IMR-90 (cell line): ENCODE results near the gene FAM110A. TPM values are rescaled to one million over a fixed set of nuclear protein-coding genes. Genes with fewer than 3 reads are reported as not detected.

Experiments
- ATAC-seq: fragments of 200-7000 bp; cut with Tn5 transposase; 2 replicates; pipeline ENCODE4 v1.9.1; 2020; ENCODE audit warnings: low read depth, mild to moderate bottlenecking, moderate library complexity
- BruUV-seq: library from RNA; stranded (reverse); fragments of 400-500 nt; replicated peaks from 2 replicates; lab custom pipeline; 2021; lab: Mats Ljungman, UMichigan
- CTCF ChIA-PET: fragments of 300-600 bp; formaldehyde crosslinking; extraction: SDS; loops from one replicate; lab custom pipeline; 2021; ENCODE audit warnings: antibody characterized with exemption; lab: Yijun Ruan, JAX
- POLR2A ChIA-PET: fragments of 300-600 bp; sonication (Branson Sonifier 250); formaldehyde crosslinking; loops from one replicate; lab custom pipeline; 2022; ENCODE audit warnings: antibody characterized with exemption; ENCODE audit not compliant: unreplicated experiment; lab: Charles Lee
- DNase-seq: peaks from one replicate; pipeline ENCODE4 v3.0.0; 2013
- H2AFZ ChIP-seq: replicated peaks from 2 replicates; pipeline ENCODE3; 2013; ENCODE audit warnings: low read length, mild to moderate bottlenecking; ENCODE audit not compliant: poor library complexity
- H2AK5ac ChIP-seq: 2 replicates; pipeline ENCODE4 v1.6.1; 2013; ENCODE audit warnings: low read depth, low read length, inconsistent platforms
- H2AK9ac ChIP-seq: replicated peaks from 2 replicates; pipeline ENCODE3; 2013; ENCODE audit warnings: mild to moderate bottlenecking, low read depth, low read length, moderate library complexity; ENCODE audit not compliant: poor library complexity
- H2BK120ac ChIP-seq: 2 replicates; pipeline ENCODE4 v1.6.1; 2013; ENCODE audit warnings: low read depth, low read length, inconsistent platforms
- H2BK15ac ChIP-seq: 3 replicates; pipeline ENCODE4 v1.6.1; 2013; ENCODE audit warnings: low read depth, low read length, inconsistent platforms
- H2BK20ac ChIP-seq: 2 replicates; pipeline ENCODE4 v1.6.1; 2013; ENCODE audit warnings: low read depth, mild to moderate bottlenecking, inconsistent platforms, low read length, moderate library complexity
- H2BK5ac ChIP-seq: 2 replicates; pipeline ENCODE4 v1.6.1; 2013; ENCODE audit warnings: mild to moderate bottlenecking, low read depth, low read length, inconsistent platforms; ENCODE audit not compliant: poor library complexity, severe bottlenecking
- H3K14ac ChIP-seq: replicated peaks from 2 replicates; pipeline ENCODE4 v1.6.1; 2013; ENCODE audit warnings: low read depth, low read length, inconsistent platforms
- H3K18ac ChIP-seq: 2 replicates; pipeline ENCODE4 v1.6.1; 2013; ENCODE audit warnings: low read depth, low read length, control low read depth
- H3K23ac ChIP-seq: 2 replicates; pipeline ENCODE4 v1.6.1; 2013; ENCODE audit warnings: low read depth, low read length, inconsistent platforms
- H3K27ac ChIP-seq: 2 replicates; pipeline ENCODE4 v1.5.1; 2013; ENCODE audit warnings: mild to moderate bottlenecking, control low read depth, low read length; ENCODE audit not compliant: insufficient read depth
- H3K27me3 ChIP-seq: 2 replicates; pipeline ENCODE4 v1.6.1; 2013; ENCODE audit warnings: low read length; ENCODE audit not compliant: control insufficient read depth, insufficient read depth
- H3K36me3 ChIP-seq: 2 replicates; pipeline ENCODE4 v1.6.1; 2013; ENCODE audit warnings: low read length, mixed read lengths; ENCODE audit not compliant: control insufficient read depth, insufficient read depth
- H3K4ac ChIP-seq: 2 replicates; pipeline ENCODE4 v1.6.1; 2013; ENCODE audit warnings: low read depth, low read length, inconsistent platforms
- H3K4me1 ChIP-seq: 2 replicates; pipeline ENCODE4 v1.6.1; 2013; ENCODE audit warnings: low read length, mixed read lengths; ENCODE audit not compliant: control insufficient read depth, insufficient read depth
- H3K4me2 ChIP-seq: 2 replicates; pipeline ENCODE4 v1.6.1; 2013; ENCODE audit warnings: low read depth, mild to moderate bottlenecking, control low read depth, low read length, moderate library complexity
- H3K4me3 ChIP-seq: 2 replicates; pipeline ENCODE4 v1.5.1; 2013; ENCODE audit warnings: low read depth, mild to moderate bottlenecking, control low read depth, low read length, moderate library complexity; ENCODE audit not compliant: insufficient read depth
- H3K56ac ChIP-seq: 2 replicates; pipeline ENCODE4 v1.6.1; 2013; ENCODE audit warnings: low read length, inconsistent platforms; ENCODE audit not compliant: insufficient read depth; ENCODE audit errors: extremely low read depth
- H3K79me1 ChIP-seq, 2 experiments: 2 replicates each; pipeline ENCODE4 v1.6.1; 2013; ENCODE audit warnings: low read length in 2 of 2, inconsistent platforms in 1 of 2, low read depth in 1 of 2
- H3K9ac ChIP-seq: 2 replicates; pipeline ENCODE4 v1.6.1; 2013; ENCODE audit warnings: low read depth, low read length, control low read depth
- H3K9me1 ChIP-seq: 2 replicates; pipeline ENCODE4 v1.6.1; 2013; ENCODE audit warnings: low read length, inconsistent platforms; ENCODE audit not compliant: insufficient read depth
- H3K9me3 ChIP-seq: 2 replicates; pipeline ENCODE4 v1.6.1; 2013; ENCODE audit warnings: low read length; ENCODE audit not compliant: control insufficient read depth, insufficient read depth
- H4K20me1 ChIP-seq: 2 replicates; pipeline ENCODE4 v1.6.1; 2013; ENCODE audit warnings: low read length, inconsistent platforms; ENCODE audit not compliant: insufficient read depth
- H4K5ac ChIP-seq: 2 replicates; pipeline ENCODE4 v1.6.1; 2013; ENCODE audit warnings: mild to moderate bottlenecking, low read depth, low read length, control low read depth
- H4K8ac ChIP-seq, 2 experiments: 2 replicates each; pipeline ENCODE4 v1.6.1; 2013; ENCODE audit warnings: low read depth in 2 of 2, low read length in 2 of 2, control low read depth in 1 of 2, inconsistent platforms in 1 of 2
- H4K91ac ChIP-seq: 2 replicates; pipeline ENCODE4 v1.6.1; 2013; ENCODE audit warnings: low read depth, low read length, inconsistent platforms; ENCODE audit not compliant: insufficient read depth
- BHLHE40 ChIP-seq: fragments of 150-350 bp; IDR thresholded peaks from 2 replicates; pipeline ENCODE4 v1.6.1; 2016; ENCODE audit warnings: mild to moderate bottlenecking, low read depth, low read length
- CEBPB ChIP-seq: IDR thresholded peaks from 2 replicates; pipeline ENCODE4 v1.6.1; 2012; ENCODE audit warnings: low read depth, low read length, improper control_type of control experiment
- CHD1 ChIP-seq: IDR thresholded peaks from 2 replicates; pipeline ENCODE4 v1.6.1; 2012; ENCODE audit warnings: low read depth, low read length, improper control_type of control experiment
- FOS ChIP-seq: fragments of 150-350 bp; IDR thresholded peaks from 2 replicates; pipeline ENCODE4 v1.6.1; 2016; ENCODE audit warnings: low read depth, low read length
- MAFK ChIP-seq: IDR thresholded peaks from 2 replicates; pipeline ENCODE4 v1.6.1; 2012; ENCODE audit warnings: low read depth, low read length, improper control_type of control experiment
- MAZ ChIP-seq: IDR thresholded peaks from 2 replicates; pipeline ENCODE4 v1.6.1; 2012; ENCODE audit warnings: low read depth, mild to moderate bottlenecking, low read length, improper control_type of control experiment, moderate library complexity, borderline replicate concordance
- MXI1 ChIP-seq: IDR thresholded peaks from 2 replicates; pipeline ENCODE4 v1.6.1; 2012; ENCODE audit warnings: low read depth, mild to moderate bottlenecking, low read length, moderate library complexity, borderline replicate concordance
- NFE2L2 ChIP-seq: fragments of 150-350 bp; IDR thresholded peaks from 2 replicates; pipeline ENCODE4 v1.6.1; 2016; ENCODE audit warnings: low read depth, mild to moderate bottlenecking, low read length
- POLR2A ChIP-seq: IDR thresholded peaks from 2 replicates; pipeline ENCODE4 v1.6.1; 2012; ENCODE audit warnings: mild to moderate bottlenecking, low read depth, low read length
- RAD21 ChIP-seq: IDR thresholded peaks from 2 replicates; pipeline ENCODE4 v1.6.1; 2012; ENCODE audit warnings: low read length, improper control_type of control experiment
- RCOR1 ChIP-seq: IDR thresholded peaks from 2 replicates; pipeline ENCODE4 v1.6.1; 2012; ENCODE audit warnings: mild to moderate bottlenecking, low read length, improper control_type of control experiment; ENCODE audit not compliant: insufficient replicate concordance
- RFX5 ChIP-seq: IDR thresholded peaks from 2 replicates; pipeline ENCODE4 v1.8.0; 2012; ENCODE audit warnings: low read depth, mild to moderate bottlenecking, low read length, moderate library complexity
- SMC3 ChIP-seq: fragments of 150-350 bp; IDR thresholded peaks from 2 replicates; pipeline ENCODE4 v1.6.1; 2016; ENCODE audit warnings: low read depth, mild to moderate bottlenecking, antibody characterized with exemption, low read length, moderate library complexity
- WGBS, 2 experiments: methylation state at CpG; one replicate each; pipeline versions ENCODE4 v1.1.5 to v1.1.7; 2013; ENCODE audit warnings: missing lambda C conversion rate in 2 of 2; ENCODE audit not compliant: insufficient read length in 1 of 2; ENCODE audit errors: extremely low coverage in 2 of 2; 5-methylcytosine and 5-hydroxymethylcytosine counted together
- dilution Hi-C: fragments of 300-500 bp; cut with HindIII; formaldehyde crosslinking; loops from one replicate; pipeline ENCODE4 v1.14.3; 2018; ENCODE audit warnings: low sequenced_read_pairs; ENCODE audit not compliant: unreplicated experiment
- in situ Hi-C: fragments of 300-500 bp; cut with MboI; formaldehyde crosslinking; loops from 3 replicates; pipeline ENCODE4 v1.14.3; 2019; ENCODE audit warnings: low sequenced_read_pairs, inconsistent platforms, mixed read lengths
- intact Hi-C: fragments of 100-400 bp; cut with micrococcal nuclease; formaldehyde crosslinking; loops from 2 replicates; pipeline ENCODE4 v1.10.0; 2022
- polyA plus RNA-seq, 3 experiments: library from polyadenylated mRNA; depleted of rRNA; stranded (reverse); fragments of >200 nt; gene quantifications; 2 replicates each; pipeline ENCODE4 v1.2.3, GENCODE V29; 2012; ENCODE audit warnings: low replicate concordance in 1 of 3
- total RNA-seq: library from RNA; depleted of rRNA; stranded (reverse); fragments of >200 nt; gene quantifications from 2 replicates; pipeline ENCODE4 v1.2.3, GENCODE V29; 2012
- TF ChIP-seq, protein P1 (sequence below): fragments of 150-350 bp; IDR thresholded peaks from 2 replicates; pipeline ENCODE4 v1.6.1; 2017; ENCODE audit warnings: mild to moderate bottlenecking, antibody characterized with exemption, low read length, low read depth
- TF ChIP-seq, protein P2 (sequence below): conservative IDR thresholded peaks from 2 replicates; pipeline ENCODE4 v1.5.1; 2012; ENCODE audit warnings: mild to moderate bottlenecking, low read depth, low read length, improper control_type of control experiment
- TF ChIP-seq, protein P3 (sequence below): fragments of 150-350 bp; IDR thresholded peaks from 2 replicates; pipeline ENCODE4 v1.6.1; 2016; ENCODE audit warnings: low read depth, mild to moderate bottlenecking, low read length, moderate library complexity, borderline replicate concordance

FAM110A gene
- total and polyA plus RNA-seq, 2 of the 4 experiments (the other 2 are of a cell fraction) = 0.36 to 3.6 TPM

DNA sequence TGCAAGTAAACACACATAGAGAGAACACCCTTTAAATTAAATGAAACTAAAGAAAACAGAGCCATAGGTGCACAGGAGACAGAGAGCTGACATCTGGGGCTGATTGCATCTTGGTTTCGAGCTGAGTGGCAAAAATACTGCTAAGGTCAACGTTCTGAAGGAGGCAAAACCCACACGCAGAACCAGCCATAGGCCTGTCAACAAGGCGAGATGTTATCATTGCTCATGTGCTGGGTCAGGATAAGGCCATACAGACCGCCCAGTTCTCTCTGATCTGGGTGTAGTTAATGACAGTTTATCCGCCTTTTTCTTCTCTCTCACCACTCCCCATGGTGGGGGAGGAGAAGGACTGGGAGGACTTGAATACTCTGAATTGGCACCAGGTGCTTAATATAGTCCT lies 4.5 kb upstream of the FAM110A start:
- Histone ChIP-seq H3K27ac (no peak overlapping the region), H3K9ac (no peak overlapping the region), H3K9me1 (no peaks in the 10 kb centered on the region), H3K27me3 (no peaks in the 10 kb centered on the region), H4K91ac (no peak overlapping the region), H2BK20ac (no peak overlapping the region), H3K4me3 (no peak overlapping the region), H3K56ac (no peak overlapping the region), H3K23ac (no peak overlapping the region), H2AK9ac (no peak overlapping the region), H3K4ac (no peak overlapping the region), H3K36me3 (no peaks in the 10 kb centered on the region), H4K5ac (no peak overlapping the region), H2AFZ (no peak overlapping the region), H3K4me2 (no peak overlapping the region), H2AK5ac (no peak overlapping the region), H3K4me1 (0 out of 2 replicates have a peak, but pooled peaks cover 4% of the 10 kb centered on the region), H3K14ac (no peak overlapping the region), H4K20me1 (no peaks in the 10 kb centered on the region), H2BK15ac (no peak overlapping the region), H3K79me1 (peaks cover 0 to 2% of the 10 kb centered on the region in 2 experiments; a peak in 1 of 4 replicates), H2BK120ac (no peak overlapping the region), H3K18ac (0 out of 2 replicates have a peak overlapping the region, but pooled peaks have one; percentile 23), H2BK5ac (no peak overlapping the region), H4K8ac (no peak overlapping the region), H3K9me3 (no peaks in the 10 kb centered on the region)
- TF ChIP-seq MXI1 (no peak), CHD1 (no peak), NFE2L2 (no peak), MAZ (no peak), BHLHE40 (no peak), MAFK (no peak), RCOR1 (no peak), RFX5 (no peak), FOS (no peak), CEBPB (no peak), POLR2A (no peak), RAD21 (no peak), SMC3 (no peak)
- TF ChIP-seq, protein P1, sequence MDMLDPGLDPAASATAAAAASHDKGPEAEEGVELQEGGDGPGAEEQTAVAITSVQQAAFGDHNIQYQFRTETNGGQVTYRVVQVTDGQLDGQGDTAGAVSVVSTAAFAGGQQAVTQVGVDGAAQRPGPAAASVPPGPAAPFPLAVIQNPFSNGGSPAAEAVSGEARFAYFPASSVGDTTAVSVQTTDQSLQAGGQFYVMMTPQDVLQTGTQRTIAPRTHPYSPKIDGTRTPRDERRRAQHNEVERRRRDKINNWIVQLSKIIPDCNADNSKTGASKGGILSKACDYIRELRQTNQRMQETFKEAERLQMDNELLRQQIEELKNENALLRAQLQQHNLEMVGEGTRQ = no peak
- TF ChIP-seq, protein P2, sequence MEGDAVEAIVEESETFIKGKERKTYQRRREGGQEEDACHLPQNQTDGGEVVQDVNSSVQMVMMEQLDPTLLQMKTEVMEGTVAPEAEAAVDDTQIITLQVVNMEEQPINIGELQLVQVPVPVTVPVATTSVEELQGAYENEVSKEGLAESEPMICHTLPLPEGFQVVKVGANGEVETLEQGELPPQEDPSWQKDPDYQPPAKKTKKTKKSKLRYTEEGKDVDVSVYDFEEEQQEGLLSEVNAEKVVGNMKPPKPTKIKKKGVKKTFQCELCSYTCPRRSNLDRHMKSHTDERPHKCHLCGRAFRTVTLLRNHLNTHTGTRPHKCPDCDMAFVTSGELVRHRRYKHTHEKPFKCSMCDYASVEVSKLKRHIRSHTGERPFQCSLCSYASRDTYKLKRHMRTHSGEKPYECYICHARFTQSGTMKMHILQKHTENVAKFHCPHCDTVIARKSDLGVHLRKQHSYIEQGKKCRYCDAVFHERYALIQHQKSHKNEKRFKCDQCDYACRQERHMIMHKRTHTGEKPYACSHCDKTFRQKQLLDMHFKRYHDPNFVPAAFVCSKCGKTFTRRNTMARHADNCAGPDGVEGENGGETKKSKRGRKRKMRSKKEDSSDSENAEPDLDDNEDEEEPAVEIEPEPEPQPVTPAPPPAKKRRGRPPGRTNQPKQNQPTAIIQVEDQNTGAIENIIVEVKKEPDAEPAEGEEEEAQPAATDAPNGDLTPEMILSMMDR = no peak
- TF ChIP-seq, protein P3, sequence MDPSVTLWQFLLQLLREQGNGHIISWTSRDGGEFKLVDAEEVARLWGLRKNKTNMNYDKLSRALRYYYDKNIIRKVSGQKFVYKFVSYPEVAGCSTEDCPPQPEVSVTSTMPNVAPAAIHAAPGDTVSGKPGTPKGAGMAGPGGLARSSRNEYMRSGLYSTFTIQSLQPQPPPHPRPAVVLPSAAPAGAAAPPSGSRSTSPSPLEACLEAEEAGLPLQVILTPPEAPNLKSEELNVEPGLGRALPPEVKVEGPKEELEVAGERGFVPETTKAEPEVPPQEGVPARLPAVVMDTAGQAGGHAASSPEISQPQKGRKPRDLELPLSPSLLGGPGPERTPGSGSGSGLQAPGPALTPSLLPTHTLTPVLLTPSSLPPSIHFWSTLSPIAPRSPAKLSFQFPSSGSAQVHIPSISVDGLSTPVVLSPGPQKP = no peak
- 31% methylated on average over 2 of the region's 6 CpGs; no CpG with 5 or more reads in 1 of the 2 experiments for WGBS, 2 experiments
- DNase-seq (no peak), ATAC-seq (no peak)
- in situ Hi-C loops (loop anchor here (10.0 kb wide), 1 partner anchor 286 kb away; the partner anchor contains the start of gene PSMF1), dilution Hi-C loops (no loop called here), intact Hi-C loops (no loop called here)
- BruUV-seq = no TSS peak
- CTCF ChIA-PET = no interaction called here
- POLR2A ChIA-PET = no interaction called here
